HepG2 (cell line): ENCODE results near the gene KRT14. TPM values are rescaled to one million over a fixed set of nuclear protein-coding genes. Genes with fewer than 3 reads are reported as not detected.

ENCODE experiments used
- ATAC-seq: fragments of 200-7000 bp; cut with Tn5 transposase; 3 replicates; pipeline ENCODE4 v1.9.1; 2020; ENCODE audit warnings: mild to moderate bottlenecking, moderate library complexity
- BruUV-seq: library from RNA; stranded (reverse); fragments of 400-500 nt; replicated peaks from 2 replicates; lab custom pipeline; 2021; lab: Mats Ljungman, UMichigan
- CTCF ChIA-PET: fragments of 300-600 bp; formaldehyde crosslinking; extraction: SDS; loops from one replicate; lab custom pipeline; 2021; ENCODE audit warnings: low total read pairs, inconsistent platforms, low intra/inter-chr PET ratio; lab: Yijun Ruan, JAX
- POLR2A ChIA-PET: fragments of 350-600 bp; sonication (Branson Sonifier 250); formaldehyde crosslinking; loops from one replicate; lab custom pipeline; 2020; ENCODE audit warnings: antibody characterized with exemption, inconsistent platforms; lab: Yijun Ruan, JAX
- DNase-seq: peaks from one replicate; pipeline ENCODE4 v3.0.0-alpha.2; 2015; ENCODE audit warnings: low spot score
- FAIRE-seq: peaks from 3 replicates; lab custom pipeline; 2011; peaks lifted over from hg19 to GRCh38; lab: Jason Lieb, UNC
- H2AFZ ChIP-seq: one replicate; pipeline ENCODE4 v1.6.1; 2011; ENCODE audit warnings: low read length, inconsistent platforms
- H3K27ac ChIP-seq: fragments of 300-600 bp; 3 replicates; pipeline ENCODE4 v1.8.0; 2011; ENCODE audit warnings: mixed run types, mild to moderate bottlenecking, mixed read lengths, low read length, inconsistent platforms; ENCODE audit not compliant: insufficient read depth; ENCODE audit errors: extremely low read length
- H3K27me3 ChIP-seq, 2 experiments: fragments of 200-600 bp in 1 of 2; 2 replicates in 1 of 2; 3 replicates in 1 of 2; pipeline versions ENCODE4 v1.6.0 to v1.8.0; 2011; ENCODE audit warnings: low read length in 2 of 2, mild to moderate bottlenecking in 2 of 2, moderate library complexity in 2 of 2, inconsistent platforms in 1 of 2; ENCODE audit not compliant: insufficient read depth in 2 of 2, control insufficient read depth in 1 of 2
- H3K36me3 ChIP-seq, 2 experiments: fragments of 200-600 bp in 1 of 2; replicated peaks in 1 of 2; 2 replicates in 1 of 2; 3 replicates in 1 of 2; pipeline versions ENCODE4 v1.5.1 to v1.8.0; 2011; ENCODE audit warnings: low read length in 2 of 2, inconsistent platforms in 1 of 2; ENCODE audit not compliant: insufficient read depth in 2 of 2, control insufficient read depth in 1 of 2
- H3K4me1 ChIP-seq: 2 replicates; pipeline ENCODE4 v1.5.1; 2012; ENCODE audit warnings: low read length, inconsistent platforms; ENCODE audit not compliant: insufficient read depth
- H3K4me2 ChIP-seq: 2 replicates; pipeline ENCODE4 v1.6.0; 2011; ENCODE audit warnings: low read depth, low read length, inconsistent platforms
- H3K4me3 ChIP-seq, 3 experiments: fragments of 200-600 bp in 1 of 3; sonication (generic), shearing (Covaris generic) in 1 of 3; replicated peaks in 1 of 3; 2 replicates each; pipeline ENCODE4 v1.5.1; 2011 to 2016; ENCODE audit warnings: low read length in 3 of 3, inconsistent platforms in 2 of 3, low read depth in 2 of 3, mild to moderate bottlenecking in 2 of 3, control low read depth in 1 of 3, mixed read lengths in 1 of 3; ENCODE audit not compliant: insufficient read depth in 1 of 3
- H3K79me2 ChIP-seq: one replicate; pipeline ENCODE4 v1.6.1; 2011; ENCODE audit warnings: low read length, inconsistent platforms; ENCODE audit not compliant: insufficient read depth
- H3K9ac ChIP-seq: 2 replicates; pipeline ENCODE4 v1.6.0; 2011; ENCODE audit warnings: mild to moderate bottlenecking, low read depth, low read length, inconsistent platforms; ENCODE audit not compliant: insufficient read depth
- H3K9me3 ChIP-seq: 2 replicates; pipeline ENCODE4 v1.5.1; 2012; ENCODE audit warnings: mild to moderate bottlenecking, low read length
- H4K20me1 ChIP-seq: 2 replicates; pipeline ENCODE4 v1.6.0; 2011; ENCODE audit warnings: inconsistent platforms, mild to moderate bottlenecking, low read length, moderate library complexity; ENCODE audit not compliant: insufficient read depth
- FLYWCH1 ChIP-seq: sonication (generic); formaldehyde crosslinking; IDR thresholded peaks from 2 replicates; pipeline ENCODE4 v1.8.1; 2023; ENCODE audit warnings: mild to moderate bottlenecking, missing genetic modification reagents
- FOXA1 ChIP-seq, 2 experiments: fragments of 450-650 bp in 1 of 2; sonication (generic) in 1 of 2; formaldehyde crosslinking in 1 of 2; IDR thresholded peaks; 2 replicates each; pipeline versions ENCODE4 v1.4.0 to v1.6.1; 2016 to 2020; ENCODE audit warnings: missing genetic modification reagents in 1 of 2
- NKX3-1 ChIP-seq: sonication (generic); formaldehyde crosslinking; IDR thresholded peaks from 2 replicates; pipeline ENCODE4 v1.5.0; 2020; ENCODE audit warnings: missing genetic modification reagents
- ZBTB42 ChIP-seq: sonication (generic); formaldehyde crosslinking; IDR thresholded peaks from 2 replicates; pipeline ENCODE4 v1.5.0; 2020; ENCODE audit warnings: mild to moderate bottlenecking, missing genetic modification reagents
- ZIK1 ChIP-seq: sonication (generic); formaldehyde crosslinking; IDR thresholded peaks from 2 replicates; pipeline ENCODE4 v1.5.0; 2020; ENCODE audit warnings: mild to moderate bottlenecking, low read depth, missing genetic modification reagents, borderline replicate concordance
- ZNF282 ChIP-seq: fragments of 450-650 bp; IDR thresholded peaks from 2 replicates; pipeline ENCODE4 v1.6.1; 2018; ENCODE audit not compliant: partially characterized antibody
- ZNF331 ChIP-seq: sonication (generic); formaldehyde crosslinking; IDR thresholded peaks from 2 replicates; pipeline ENCODE4 v1.4.0; 2020; ENCODE audit warnings: missing genetic modification reagents
- ZNF891 ChIP-seq: sonication (generic); formaldehyde crosslinking; IDR thresholded peaks from 2 replicates; pipeline ENCODE4 v1.5.0; 2020; ENCODE audit warnings: mild to moderate bottlenecking, missing genetic modification reagents
- WGBS: methylation state at CpG from one replicate; pipeline ENCODE4 v1.1.6; 2017; ENCODE audit warnings: low lambda C conversion rate; 5-methylcytosine and 5-hydroxymethylcytosine counted together
- in situ Hi-C: cut with HindIII; loops from 2 replicates; pipeline ENCODE4 v1.10.0; 2017; ENCODE audit warnings: low pct_unique_long_range_greater_than_20kb; ENCODE audit not compliant: extremely low pct_ligation_motif_present
- intact Hi-C: fragments of 100-400 bp; cut with micrococcal nuclease; formaldehyde crosslinking; loops from one replicate; pipeline ENCODE4 v1.10.0; 2022; ENCODE audit not compliant: unreplicated experiment
- polyA plus RNA-seq, 8 experiments: library from polyadenylated mRNA; depleted of rRNA in 3 of 8; stranded (reverse) in 7 of 8; unstranded in 1 of 8; fragments of >200 nt; fragmentation: Illumina TruSeq in 4 of 8; extraction: Trizol in 4 of 8; gene quantifications; 2 replicates each; pipeline versions ENCODE4 v1.2.1 to v1.2.3, GENCODE V29; 2011 to 2016; ENCODE audit warnings: low read depth in 4 of 8, missing spikeins in 1 of 8, mixed read lengths in 1 of 8; ENCODE audit not compliant: insufficient read depth in 1 of 8
- total RNA-seq, 5 experiments: library from RNA; depleted of rRNA; stranded (reverse); fragments of >200 nt; fragmentation: Illumina TruSeq; extraction: Trizol; gene quantifications; 2 replicates each; pipeline ENCODE4 v1.2.3, GENCODE V29; 2016; ENCODE audit warnings: low read depth in 1 of 5
- TF ChIP-seq, protein P1 (sequence below): conservative IDR thresholded peaks from 2 replicates; pipeline ENCODE4 v1.6.1; 2018; ENCODE audit warnings: missing genetic modification reagents
- TF ChIP-seq, protein P2 (sequence below): sonication (generic); formaldehyde crosslinking; IDR thresholded peaks from 2 replicates; pipeline ENCODE4 v1.8.1; 2023; ENCODE audit warnings: mild to moderate bottlenecking, missing genetic modification reagents, borderline replicate concordance
- TF ChIP-seq, protein P3 (sequence below): sonication (generic); formaldehyde crosslinking; IDR thresholded peaks from 2 replicates; pipeline ENCODE4 v1.9.0; 2021; ENCODE audit warnings: missing genetic modification reagents, mild to moderate bottlenecking, borderline replicate concordance
- TF ChIP-seq, protein P4 (sequence below): sonication (generic); formaldehyde crosslinking; IDR thresholded peaks from 2 replicates; pipeline ENCODE4 v1.4.0; 2020; ENCODE audit warnings: missing genetic modification reagents
- TF ChIP-seq, protein P5 (sequence below): sonication (generic); formaldehyde crosslinking; IDR thresholded peaks from 2 replicates; pipeline ENCODE4 v1.5.0; 2020; ENCODE audit warnings: missing genetic modification reagents, mild to moderate bottlenecking, borderline replicate concordance

Gene KRT14
- total and polyA plus RNA-seq, 2 of the 13 experiments (the other 11 are each of a cell fraction or from before 2014, with no cell fraction given), result 0.09 TPM; not detected in 1

DNA sequence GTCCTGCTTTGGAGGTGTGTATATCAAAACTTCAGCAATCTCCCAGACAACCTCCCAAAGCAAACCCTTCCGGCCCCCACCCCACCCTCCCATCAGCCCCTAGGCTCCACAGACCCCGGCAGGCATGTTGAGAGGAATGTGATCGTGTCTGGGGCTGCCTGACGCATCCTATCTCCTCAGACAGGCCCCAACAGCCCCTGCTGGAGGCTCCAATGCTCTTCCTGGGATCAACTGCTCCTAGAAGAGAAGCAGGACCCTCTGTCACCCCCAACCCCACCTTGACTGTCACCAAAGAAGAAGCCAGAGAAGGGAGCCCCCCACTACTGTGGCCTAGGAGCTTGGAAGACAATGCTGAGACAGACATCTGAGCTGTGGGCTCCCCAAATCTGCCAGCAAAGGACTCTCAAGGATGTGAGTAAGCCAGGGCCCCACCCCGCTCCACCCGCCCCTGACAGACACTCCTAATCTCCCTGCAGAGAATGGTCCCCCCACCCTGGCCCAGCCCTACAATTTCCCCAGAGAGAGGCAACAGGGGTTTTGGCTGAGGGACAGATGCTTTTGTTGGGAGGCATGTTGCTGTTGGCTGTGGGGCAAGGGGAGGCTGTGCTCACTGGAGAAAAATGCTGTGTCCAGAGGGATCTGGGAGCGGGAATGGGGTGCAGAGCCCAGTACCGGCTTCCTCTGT lies 1.6 kb upstream of the KRT14 start:
- in situ Hi-C loops, result no loop called here
- intact Hi-C loops, result no loop called here
- no peak for DNase-seq
- no peak for ATAC-seq
- Histone ChIP-seq H3K27me3 (peaks cover 7 to 46% of the 10 kb centered on the region in 2 experiments; a peak in 3 of 5 replicates), H2AFZ (no peak overlapping the region), H3K9me3 (no peaks in the 10 kb centered on the region), H3K4me3 (no peak overlapping the region), H3K9ac (no peak overlapping the region), H3K79me2 (no peaks in the 10 kb centered on the region), H3K4me1 (no peaks in the 10 kb centered on the region), H4K20me1 (no peaks in the 10 kb centered on the region), H3K4me2 (no peak overlapping the region), H3K27ac (no peak overlapping the region), H3K36me3 (no peaks in the 10 kb centered on the region)
- no TSS peak for BruUV-seq
- FAIRE-seq, result no peak
- TF ChIP-seq, protein P1, sequence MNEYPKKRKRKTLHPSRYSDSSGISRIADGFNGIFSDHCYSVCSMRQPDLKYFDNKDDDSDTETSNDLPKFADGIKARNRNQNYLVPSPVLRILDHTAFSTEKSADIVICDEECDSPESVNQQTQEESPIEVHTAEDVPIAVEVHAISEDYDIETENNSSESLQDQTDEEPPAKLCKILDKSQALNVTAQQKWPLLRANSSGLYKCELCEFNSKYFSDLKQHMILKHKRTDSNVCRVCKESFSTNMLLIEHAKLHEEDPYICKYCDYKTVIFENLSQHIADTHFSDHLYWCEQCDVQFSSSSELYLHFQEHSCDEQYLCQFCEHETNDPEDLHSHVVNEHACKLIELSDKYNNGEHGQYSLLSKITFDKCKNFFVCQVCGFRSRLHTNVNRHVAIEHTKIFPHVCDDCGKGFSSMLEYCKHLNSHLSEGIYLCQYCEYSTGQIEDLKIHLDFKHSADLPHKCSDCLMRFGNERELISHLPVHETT, result no peak
- no peak for TF ChIP-seq ZNF282
- TF ChIP-seq FLYWCH1, result no peak
- no peak for TF ChIP-seq ZNF331 (CRISPR knock-in tag)
- TF ChIP-seq, protein P2, sequence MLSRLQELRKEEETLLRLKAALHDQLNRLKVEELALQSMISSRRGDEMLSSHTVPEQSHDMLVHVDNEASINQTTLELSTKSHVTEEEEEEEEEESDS, result no peak
- TF ChIP-seq NKX3-1 (CRISPR knock-in tag), result no peak
- TF ChIP-seq, protein P3, sequence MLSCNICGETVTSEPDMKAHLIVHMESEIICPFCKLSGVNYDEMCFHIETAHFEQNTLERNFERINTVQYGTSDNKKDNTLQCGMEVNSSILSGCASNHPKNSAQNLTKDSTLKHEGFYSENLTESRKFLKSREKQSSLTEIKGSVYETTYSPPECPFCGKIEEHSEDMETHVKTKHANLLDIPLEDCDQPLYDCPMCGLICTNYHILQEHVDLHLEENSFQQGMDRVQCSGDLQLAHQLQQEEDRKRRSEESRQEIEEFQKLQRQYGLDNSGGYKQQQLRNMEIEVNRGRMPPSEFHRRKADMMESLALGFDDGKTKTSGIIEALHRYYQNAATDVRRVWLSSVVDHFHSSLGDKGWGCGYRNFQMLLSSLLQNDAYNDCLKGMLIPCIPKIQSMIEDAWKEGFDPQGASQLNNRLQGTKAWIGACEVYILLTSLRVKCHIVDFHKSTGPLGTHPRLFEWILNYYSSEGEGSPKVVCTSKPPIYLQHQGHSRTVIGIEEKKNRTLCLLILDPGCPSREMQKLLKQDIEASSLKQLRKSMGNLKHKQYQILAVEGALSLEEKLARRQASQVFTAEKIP (CRISPR knock-in tag), result no peak
- no peak for TF ChIP-seq FOXA1 (IDR thresholded peaks at IDR 0.05)
- no peak for TF ChIP-seq FOXA1 (CRISPR knock-in tag; IDR thresholded peaks at IDR 0.05)
- TF ChIP-seq, protein P4, sequence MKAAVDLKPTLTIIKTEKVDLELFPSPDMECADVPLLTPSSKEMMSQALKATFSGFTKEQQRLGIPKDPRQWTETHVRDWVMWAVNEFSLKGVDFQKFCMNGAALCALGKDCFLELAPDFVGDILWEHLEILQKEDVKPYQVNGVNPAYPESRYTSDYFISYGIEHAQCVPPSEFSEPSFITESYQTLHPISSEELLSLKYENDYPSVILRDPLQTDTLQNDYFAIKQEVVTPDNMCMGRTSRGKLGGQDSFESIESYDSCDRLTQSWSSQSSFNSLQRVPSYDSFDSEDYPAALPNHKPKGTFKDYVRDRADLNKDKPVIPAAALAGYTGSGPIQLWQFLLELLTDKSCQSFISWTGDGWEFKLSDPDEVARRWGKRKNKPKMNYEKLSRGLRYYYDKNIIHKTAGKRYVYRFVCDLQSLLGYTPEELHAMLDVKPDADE, result no peak
- no peak for TF ChIP-seq ZBTB42
- TF ChIP-seq ZNF891, result no peak
- TF ChIP-seq ZIK1 (CRISPR knock-in tag), result no peak
- TF ChIP-seq, protein P5, sequence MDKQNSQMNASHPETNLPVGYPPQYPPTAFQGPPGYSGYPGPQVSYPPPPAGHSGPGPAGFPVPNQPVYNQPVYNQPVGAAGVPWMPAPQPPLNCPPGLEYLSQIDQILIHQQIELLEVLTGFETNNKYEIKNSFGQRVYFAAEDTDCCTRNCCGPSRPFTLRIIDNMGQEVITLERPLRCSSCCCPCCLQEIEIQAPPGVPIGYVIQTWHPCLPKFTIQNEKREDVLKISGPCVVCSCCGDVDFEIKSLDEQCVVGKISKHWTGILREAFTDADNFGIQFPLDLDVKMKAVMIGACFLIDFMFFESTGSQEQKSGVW (CRISPR knock-in tag), result no peak
- POLR2A ChIA-PET, result no interaction called here
- CTCF ChIA-PET, result no interaction called here
- WGBS, result 3% methylated on average over 6 of the region's 8 CpGs
